ENCODE results near the gene TIMM10B. TPM values are rescaled to one million over a fixed set of nuclear protein-coding genes. Genes with fewer than 3 reads are reported as not detected.
A peak's percentile ranks its signal among the peaks of the same experiment; 100 is the strongest.

The TIMM10B gene
- polyA plus RNA-seq, 2 of the 4 experiments (the other 2 are of a cell fraction), result 24.4 to 35.6 TPM

- Histone ChIP-seq H3K4me3 (no peak overlapping the region), H3K4me1 (peaks cover 13% of the 10 kb centered on the region), H3K4me2 (no peak overlapping the region), H3K9me3 (no peaks in the 10 kb centered on the region), H3K27ac (no peak overlapping the region)
- TF ChIP-seq BHLHE40 (IDR thresholded peaks at IDR 0.05; ENCODE audit: low read depth, low read length), result no peak
- TF ChIP-seq, protein P1, sequence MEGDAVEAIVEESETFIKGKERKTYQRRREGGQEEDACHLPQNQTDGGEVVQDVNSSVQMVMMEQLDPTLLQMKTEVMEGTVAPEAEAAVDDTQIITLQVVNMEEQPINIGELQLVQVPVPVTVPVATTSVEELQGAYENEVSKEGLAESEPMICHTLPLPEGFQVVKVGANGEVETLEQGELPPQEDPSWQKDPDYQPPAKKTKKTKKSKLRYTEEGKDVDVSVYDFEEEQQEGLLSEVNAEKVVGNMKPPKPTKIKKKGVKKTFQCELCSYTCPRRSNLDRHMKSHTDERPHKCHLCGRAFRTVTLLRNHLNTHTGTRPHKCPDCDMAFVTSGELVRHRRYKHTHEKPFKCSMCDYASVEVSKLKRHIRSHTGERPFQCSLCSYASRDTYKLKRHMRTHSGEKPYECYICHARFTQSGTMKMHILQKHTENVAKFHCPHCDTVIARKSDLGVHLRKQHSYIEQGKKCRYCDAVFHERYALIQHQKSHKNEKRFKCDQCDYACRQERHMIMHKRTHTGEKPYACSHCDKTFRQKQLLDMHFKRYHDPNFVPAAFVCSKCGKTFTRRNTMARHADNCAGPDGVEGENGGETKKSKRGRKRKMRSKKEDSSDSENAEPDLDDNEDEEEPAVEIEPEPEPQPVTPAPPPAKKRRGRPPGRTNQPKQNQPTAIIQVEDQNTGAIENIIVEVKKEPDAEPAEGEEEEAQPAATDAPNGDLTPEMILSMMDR (IDR thresholded peaks at IDR 0.05), result no peak
- TF ChIP-seq POLR2A (IDR thresholded peaks at IDR 0.05; ENCODE audit: low read length), result no peak
- TF ChIP-seq, protein P2, sequence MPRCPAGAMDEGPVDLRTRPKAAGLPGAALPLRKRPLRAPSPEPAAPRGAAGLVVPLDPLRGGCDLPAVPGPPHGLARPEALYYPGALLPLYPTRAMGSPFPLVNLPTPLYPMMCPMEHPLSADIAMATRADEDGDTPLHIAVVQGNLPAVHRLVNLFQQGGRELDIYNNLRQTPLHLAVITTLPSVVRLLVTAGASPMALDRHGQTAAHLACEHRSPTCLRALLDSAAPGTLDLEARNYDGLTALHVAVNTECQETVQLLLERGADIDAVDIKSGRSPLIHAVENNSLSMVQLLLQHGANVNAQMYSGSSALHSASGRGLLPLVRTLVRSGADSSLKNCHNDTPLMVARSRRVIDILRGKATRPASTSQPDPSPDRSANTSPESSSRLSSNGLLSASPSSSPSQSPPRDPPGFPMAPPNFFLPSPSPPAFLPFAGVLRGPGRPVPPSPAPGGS (IDR thresholded peaks at IDR 0.05), result no peak
- TF ChIP-seq CBX8 (IDR thresholded peaks at IDR 0.05), result no peak
- no peak for TF ChIP-seq CHD4 (IDR thresholded peaks at IDR 0.05; ENCODE audit: borderline replicate concordance)
- no peak for TF ChIP-seq POLR2AphosphoS2 (conservative IDR thresholded peaks at IDR 0.05; ENCODE audit: low read length)
- TF ChIP-seq CEBPB (IDR thresholded peaks at IDR 0.05), result no peak
- TF ChIP-seq EHF (CRISPR knock-in tag; IDR thresholded peaks at IDR 0.05), result no peak
- no peak for TF ChIP-seq PHF8 (IDR thresholded peaks at IDR 0.05; ENCODE audit: borderline replicate concordance, low read depth)
- TF ChIP-seq EP300 (IDR thresholded peaks at IDR 0.05), result no peak
- TF ChIP-seq TP53 (CRISPR knock-in tag; IDR thresholded peaks at IDR 0.05), result no peak
- TF ChIP-seq ZFP36 (IDR thresholded peaks at IDR 0.05; ENCODE audit: borderline replicate concordance, partially characterized antibody), result no peak
- no peak for TF ChIP-seq HDAC2 (IDR thresholded peaks at IDR 0.05)
- no peak for TF ChIP-seq TFCP2L1 (CRISPR knock-in tag; IDR thresholded peaks at IDR 0.05)
- TF ChIP-seq RNF2 (IDR thresholded peaks at IDR 0.05; ENCODE audit: borderline replicate concordance, low read depth), result no peak
- TF ChIP-seq RCOR1 (IDR thresholded peaks at IDR 0.05; ENCODE audit: low read depth, low read length), result no peak
- ChIA-PET POLR2A (no interaction called here), CTCF (interaction anchor here (0.6 to 9.6 kb wide), 10 partner anchors 8 to 241 kb away, joined by 3 to 142 read pairs (median 8); partner anchors contain the start of gene MRPL17)
- ATAC-seq (no peak), DNase-seq (ENCODE audit: low read depth in 1 of 2, low spot score in 1 of 2) (no peak), FAIRE-seq (no peak)
- WGBS (ENCODE audit: missing lambda C conversion rate), result 90% methylated on average over 4 of the region's 4 CpGs
These were observed 38.9 kb upstream of the TIMM10B start for GRCh38 chr11:6442441-6442840.

- POLR2A ChIA-PET, result interaction anchor here (1.0 to 1.6 kb wide), 2 partner anchors 24 to 64 kb away, joined by 3 to 9 read pairs; partner anchors contain the start of gene APBB1
- no peak overlapping the region for H3K4me2 ChIP-seq
- peaks cover 13% of the 10 kb centered on the region for H3K4me1 ChIP-seq
- ATAC-seq (peak; percentile 56 to 83; a peak in 5 of 6 replicates), DNase-seq (ENCODE audit: low read depth in 1 of 2, low spot score in 1 of 2) (peak; percentile 36 to 57), FAIRE-seq (no peak)
- CTCF ChIA-PET, result interaction anchor here (0.7 to 9.6 kb wide), 25 partner anchors 9 to 315 kb away, joined by 3 to 142 read pairs (median 4); partner anchors contain the start of genes APBB1, ARFIP2 and TIMM10B
- no peak overlapping the region for H3K4me3 ChIP-seq
- H3K27ac ChIP-seq, result no peak overlapping the region
- 20% methylated on average over 5 of the region's 5 CpGs for WGBS (ENCODE audit: missing lambda C conversion rate)
- TF ChIP-seq ZSCAN20 (CRISPR knock-in tag; IDR thresholded peaks at IDR 0.05) (no peak), FOSB (CRISPR knock-in tag; IDR thresholded peaks at IDR 0.05) (no peak), SREBF2 (IDR thresholded peaks at IDR 0.05) (no peak), BHLHE40 (IDR thresholded peaks at IDR 0.05; ENCODE audit: low read depth, low read length) (no peak), RARB (CRISPR knock-in tag; IDR thresholded peaks at IDR 0.05) (no peak), TFCP2L1 (CRISPR knock-in tag; IDR thresholded peaks at IDR 0.05) (no peak), RAD21 (conservative IDR thresholded peaks at IDR 0.05 in 1 of 2, IDR thresholded peaks at IDR 0.05 in 1 of 2) (peak; percentile 73 to 75), HOXA7 (CRISPR knock-in tag; IDR thresholded peaks at IDR 0.05) (no peak), ATOH8 (CRISPR knock-in tag; IDR thresholded peaks at IDR 0.05; ENCODE audit: low read depth) (no peak), KDM1A (IDR thresholded peaks at IDR 0.05; ENCODE audit: low read depth) (no peak), RNF2 (IDR thresholded peaks at IDR 0.05; ENCODE audit: borderline replicate concordance, low read depth) (no peak), SMC3 (IDR thresholded peaks at IDR 0.05) (peak; percentile 71)
- TF ChIP-seq, protein P2 (IDR thresholded peaks at IDR 0.05), result no peak
- TF ChIP-seq, protein P3, sequence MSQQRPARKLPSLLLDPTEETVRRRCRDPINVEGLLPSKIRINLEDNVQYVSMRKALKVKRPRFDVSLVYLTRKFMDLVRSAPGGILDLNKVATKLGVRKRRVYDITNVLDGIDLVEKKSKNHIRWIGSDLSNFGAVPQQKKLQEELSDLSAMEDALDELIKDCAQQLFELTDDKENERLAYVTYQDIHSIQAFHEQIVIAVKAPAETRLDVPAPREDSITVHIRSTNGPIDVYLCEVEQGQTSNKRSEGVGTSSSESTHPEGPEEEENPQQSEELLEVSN (IDR thresholded peaks at IDR 0.05; ENCODE audit: borderline replicate concordance, low read depth), result no peak
- TF ChIP-seq, protein P1 (IDR thresholded peaks at IDR 0.05), result peak; percentile 64
- H3K9me3 ChIP-seq, result no peaks in the 10 kb centered on the region
These were observed 37.9 kb upstream of the TIMM10B start for GRCh38 chr11:6443269-6444003.
